ENCODE measurements around the gene EDEM3.

Gene EDEM3

DNA sequence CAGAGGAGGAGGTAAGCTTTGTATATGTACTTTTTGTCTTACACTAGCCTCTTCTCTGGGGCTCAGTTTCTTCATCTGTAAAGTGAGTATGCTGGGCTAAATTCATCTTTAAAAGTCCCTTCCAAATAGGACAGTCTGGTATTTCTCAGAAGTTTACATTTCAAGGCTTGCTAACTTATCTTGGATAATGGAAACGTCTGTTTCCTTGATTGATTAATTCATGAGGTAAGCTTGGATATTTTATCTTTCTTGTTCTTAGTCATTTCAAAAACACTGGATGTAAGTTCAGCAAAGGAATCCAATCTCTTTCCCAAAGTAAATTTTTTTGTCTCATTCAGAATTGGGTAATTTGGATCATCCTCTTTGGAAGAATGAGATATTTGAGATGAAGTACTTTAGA is 111.0 kb downstream of the EDEM3 start:
- TF ChIP-seq CTCF (IDR thresholded peaks at IDR 0.05; ENCODE audit: low read depth, low read length, missing control alignments) = no peak
- DNase-seq (ENCODE audit: low read depth) = no peak
- in situ Hi-C loops (cut with HindIII; ENCODE audit: low sequenced_read_pairs) = no loop called here
- H3K4me3 ChIP-seq (ENCODE audit: low read depth, low read length) = no peak overlapping the region

DNA sequence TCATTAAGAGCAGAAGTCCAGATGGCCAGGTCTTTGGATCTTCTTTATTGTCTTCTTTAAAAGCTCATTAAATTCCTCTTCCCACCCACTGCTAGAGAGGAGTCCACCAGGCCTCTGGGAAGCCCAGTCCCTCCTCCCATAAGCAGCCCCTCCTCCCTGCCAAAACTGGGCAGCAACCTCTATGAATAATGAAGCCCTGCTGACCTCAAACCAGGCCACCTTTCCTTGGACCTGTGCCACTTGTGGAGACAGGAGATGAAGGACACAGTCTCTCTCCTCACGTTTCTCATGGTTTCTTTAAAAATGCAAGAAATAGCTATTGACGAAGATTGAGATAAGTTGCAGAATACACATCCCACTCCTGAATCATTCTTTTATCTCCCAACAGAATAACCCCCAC is 112.8 kb downstream of the EDEM3 start:
- no peak for TF ChIP-seq CTCF (IDR thresholded peaks at IDR 0.05; ENCODE audit: low read depth, low read length, missing control alignments)
- in situ Hi-C loops (cut with HindIII; ENCODE audit: low sequenced_read_pairs) = no loop called here
- no peak for DNase-seq (ENCODE audit: low read depth)
- H3K4me3 ChIP-seq (ENCODE audit: low read depth, low read length) = no peak overlapping the region

GRCh38 chr1:184640505-184640904 is 114.2 kb downstream of the EDEM3 start:
- TF ChIP-seq CTCF (IDR thresholded peaks at IDR 0.05; ENCODE audit: low read depth, low read length, missing control alignments) = no peak
- in situ Hi-C loops (cut with HindIII; ENCODE audit: low sequenced_read_pairs) = no loop called here
- H3K4me3 ChIP-seq (ENCODE audit: low read depth, low read length) = no peak overlapping the region
- no peak for DNase-seq (ENCODE audit: low read depth)
